ENCODE measurements around the gene SRSF3.

Gene SRSF3

DNA sequence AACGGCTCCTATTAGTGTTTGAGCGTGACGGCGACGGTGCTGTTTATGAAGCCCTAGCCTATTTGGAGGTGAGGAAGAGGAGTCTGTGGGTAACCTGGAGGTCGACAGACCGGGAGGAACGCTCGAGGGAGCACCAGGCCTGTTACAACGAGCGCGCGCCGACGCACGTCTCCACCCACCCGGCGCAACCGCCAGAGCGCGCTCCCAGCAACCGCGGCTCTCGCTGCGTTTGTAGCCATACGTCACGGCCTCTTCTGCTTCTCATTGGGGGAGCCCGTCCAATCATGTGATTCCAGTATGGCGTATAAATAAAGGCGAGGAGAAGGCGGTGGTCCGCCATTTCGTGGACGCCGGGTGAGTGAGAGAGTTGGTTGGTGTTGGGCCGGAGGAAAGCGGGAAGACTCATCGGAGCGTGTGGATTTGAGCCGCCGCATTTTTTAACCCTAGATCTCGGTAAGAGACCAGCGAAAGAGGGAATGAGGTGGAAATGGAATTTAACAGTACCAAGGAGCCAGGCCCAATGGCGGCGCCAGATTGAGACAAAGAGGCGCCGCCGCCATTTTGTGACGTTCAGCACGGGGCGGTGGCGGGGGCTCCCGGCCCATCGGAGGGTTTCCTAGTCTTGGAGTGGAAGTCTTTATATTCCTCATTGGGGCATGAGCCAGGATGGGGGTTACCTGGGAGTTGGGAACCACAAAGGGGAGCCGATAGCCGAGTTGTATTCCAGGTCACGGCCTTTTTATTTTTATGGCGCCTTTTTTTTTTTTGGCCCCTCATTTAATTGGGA, at the start of gene SRSF3:
TSS of gene SRSF3 (plus strand) at position 334 of the 787 bp plus-strand sequence. CDS start 2,401 bp downstream, outside the sequence.
- Histone ChIP-seq H3K4me1 (ENCODE audit: insufficient read depth, low read length) (peaks cover 31% of the 10 kb centered on the region), H3K36me3 (ENCODE audit: insufficient read depth, low read length) (peaks cover 39% of the 10 kb centered on the region), H3K9me3 (ENCODE audit: low read length) (no peaks in the 10 kb centered on the region), H3K27me3 (ENCODE audit: insufficient read depth, low read length) (no peaks in the 10 kb centered on the region), H3K4me3 (ENCODE audit: low read length) (peak within 1 kb of the TSS; percentile 99), H2AFZ (ENCODE audit: low read depth, low read length) (peak within 1 kb of the TSS; percentile 94)

DNA sequence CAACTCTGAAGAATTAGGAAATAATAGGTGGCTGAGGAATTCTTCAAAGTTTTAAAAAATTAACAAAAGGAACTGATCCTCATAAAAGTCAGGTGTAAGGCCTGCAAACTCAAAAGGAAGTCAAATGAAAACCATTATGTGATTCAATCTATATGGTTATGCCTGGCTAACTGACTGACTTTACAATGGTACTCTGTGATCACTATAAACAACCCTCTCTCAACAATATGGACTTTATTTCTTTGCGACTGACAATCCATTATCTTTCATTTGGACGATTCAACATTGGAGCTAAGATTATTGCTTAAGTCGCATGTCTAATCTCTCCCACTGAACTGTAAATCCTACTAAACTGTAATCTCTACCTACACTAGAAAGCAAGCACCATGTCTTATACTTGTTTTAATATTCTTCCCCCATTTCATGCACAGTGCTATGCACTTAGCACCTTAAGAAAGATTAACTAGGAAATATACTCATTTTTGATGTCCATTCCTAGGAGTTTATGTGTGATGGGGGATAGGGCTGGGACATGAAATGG, 48.3 kb upstream of the SRSF3 start:
- H3K4me1 ChIP-seq (ENCODE audit: insufficient read depth, low read length): peaks cover 21% of the 10 kb centered on the region
- peaks cover 2% of the 10 kb centered on the region for H3K36me3 ChIP-seq (ENCODE audit: insufficient read depth, low read length)
- H2AFZ ChIP-seq (ENCODE audit: low read depth, low read length): peak overlapping the region; percentile 77
- no peaks in the 10 kb centered on the region for H3K9me3 ChIP-seq (ENCODE audit: low read length)
- no peaks in the 10 kb centered on the region for H3K27me3 ChIP-seq (ENCODE audit: insufficient read depth, low read length)
- H3K4me3 ChIP-seq (ENCODE audit: low read length): peak overlapping the region; percentile 83

DNA sequence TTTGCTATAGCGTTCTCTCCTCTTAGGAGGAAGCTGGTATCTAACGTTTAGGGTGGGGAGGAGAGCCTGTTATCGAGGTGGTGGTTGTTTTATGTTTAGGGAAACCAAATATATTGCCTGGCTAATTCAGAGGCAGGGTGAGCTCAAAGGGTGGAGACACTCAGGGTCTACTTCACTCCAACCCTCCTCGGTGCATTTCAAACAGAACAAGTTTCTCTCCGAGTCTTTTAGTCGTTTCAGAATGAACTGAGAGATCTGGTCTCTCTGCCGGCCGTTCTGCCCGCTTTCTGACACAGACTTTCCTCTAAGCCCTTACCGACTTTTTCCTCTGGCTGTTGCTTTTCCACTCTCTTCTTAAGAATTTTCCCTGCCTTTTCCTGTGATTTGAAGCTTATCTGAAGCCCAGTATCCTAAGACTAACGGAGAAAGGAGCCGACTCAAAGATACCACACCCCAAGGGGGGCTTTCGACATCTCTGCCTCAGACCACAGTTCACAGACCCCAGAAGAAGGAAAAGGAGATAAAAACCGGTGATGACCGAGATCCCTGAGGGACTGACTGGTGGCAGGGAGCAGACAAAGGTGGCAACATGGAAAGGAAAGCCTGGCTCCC, 47.7 kb upstream of the SRSF3 start:
- H3K4me1 ChIP-seq (ENCODE audit: insufficient read depth, low read length): peaks cover 21% of the 10 kb centered on the region

DNA sequence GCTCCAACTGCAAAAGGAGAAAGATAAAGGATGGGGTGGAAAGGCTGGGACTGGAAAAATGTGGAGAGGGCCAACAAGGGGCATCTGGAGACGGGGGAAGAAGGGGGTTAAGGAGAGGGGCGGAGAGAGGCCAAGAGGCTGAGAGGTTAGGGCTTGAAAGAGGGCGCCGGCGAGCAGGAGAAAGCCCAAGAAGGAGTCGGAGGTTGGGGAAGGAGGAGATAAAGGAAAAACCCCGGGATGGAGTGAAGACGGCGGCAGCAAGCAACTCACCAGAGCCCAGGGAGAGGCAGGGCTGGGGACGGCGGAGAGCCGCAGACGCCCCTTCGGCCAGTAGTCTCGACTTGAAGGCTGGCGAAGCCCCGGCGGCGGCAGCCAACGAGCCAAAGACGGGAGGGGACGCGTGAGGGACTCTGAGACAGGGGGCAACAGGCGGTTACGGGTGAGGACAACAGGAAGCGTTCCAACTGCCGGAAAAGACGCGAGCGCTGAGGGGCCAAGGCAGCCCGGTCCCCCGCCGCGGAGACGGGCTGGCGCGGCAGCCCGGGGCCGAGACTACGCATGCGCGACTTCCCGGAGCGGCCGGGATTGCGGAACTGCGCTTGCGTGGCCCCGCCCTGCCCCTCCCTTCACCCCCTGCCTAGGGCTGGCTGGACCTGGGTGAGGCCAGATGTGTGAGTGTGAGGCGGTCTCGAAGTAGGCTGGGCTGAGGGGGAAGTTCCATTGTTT, 47.1 kb upstream of the SRSF3 start, which contains the start of gene STK38:
TSS of gene STK38 (minus strand) at position 560 of the 726 bp plus-strand sequence. CDS start 7,277 bp downstream, outside the sequence.
- Histone ChIP-seq H3K27me3 (ENCODE audit: insufficient read depth, low read length) (no peaks in the 10 kb centered on the region), H3K9me3 (ENCODE audit: low read length) (no peaks in the 10 kb centered on the region), H3K4me1 (ENCODE audit: insufficient read depth, low read length) (peaks cover 21% of the 10 kb centered on the region), H3K36me3 (ENCODE audit: insufficient read depth, low read length) (peaks cover 2% of the 10 kb centered on the region), H3K4me3 (ENCODE audit: low read length) (peak within 1 kb of the TSS; percentile 83), H2AFZ (ENCODE audit: low read depth, low read length) (peak within 1 kb of the TSS; percentile 77)

More for the DNA sequence above, 47.7 kb upstream of the SRSF3 start:
- H2AFZ ChIP-seq (ENCODE audit: low read depth, low read length): peak overlapping the region; percentile 77
- no peaks in the 10 kb centered on the region for H3K9me3 ChIP-seq (ENCODE audit: low read length)
- peaks cover 2% of the 10 kb centered on the region for H3K36me3 ChIP-seq (ENCODE audit: insufficient read depth, low read length)
- peak overlapping the region; percentile 83 for H3K4me3 ChIP-seq (ENCODE audit: low read length)
- no peaks in the 10 kb centered on the region for H3K27me3 ChIP-seq (ENCODE audit: insufficient read depth, low read length)

DNA sequence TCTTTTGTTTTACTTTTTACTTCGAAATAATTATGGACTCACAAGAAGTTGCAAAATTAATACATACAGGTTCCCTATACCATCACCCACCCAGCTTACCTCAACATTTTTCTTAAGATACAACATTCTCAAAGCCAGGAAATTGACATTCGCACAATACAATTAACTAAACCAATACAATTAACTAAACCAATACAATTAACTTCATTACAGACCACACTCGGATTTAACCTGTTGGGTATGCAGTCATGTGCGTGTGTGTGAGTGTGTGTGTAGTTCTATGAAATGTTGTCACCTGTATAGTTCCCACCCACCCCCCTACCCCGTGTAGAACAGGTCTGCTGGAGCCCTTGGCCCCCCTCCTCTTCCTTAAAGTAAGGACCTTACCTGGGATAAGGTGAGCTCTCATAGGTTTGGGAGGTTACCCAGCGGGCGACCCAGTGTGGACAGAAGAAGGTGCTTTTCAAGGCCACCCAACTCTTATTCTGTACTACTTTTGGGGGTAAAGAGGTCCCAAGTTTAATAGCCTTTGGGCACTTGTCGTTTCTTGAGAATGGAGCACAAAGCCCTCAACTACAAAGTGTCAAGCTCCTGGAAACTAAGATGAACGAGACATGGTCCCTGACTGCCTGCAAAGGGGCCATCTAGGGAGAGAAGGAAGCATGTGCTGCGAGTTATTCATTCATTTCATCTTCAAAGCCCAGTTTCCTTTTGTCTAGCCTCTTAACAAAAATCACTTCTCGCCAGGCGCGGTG, 46.3 kb upstream of the SRSF3 start:
- Histone ChIP-seq H3K4me3 (ENCODE audit: low read length) (peak overlapping the region; percentile 83), H2AFZ (ENCODE audit: low read depth, low read length) (peak overlapping the region; percentile 77)

DNA sequence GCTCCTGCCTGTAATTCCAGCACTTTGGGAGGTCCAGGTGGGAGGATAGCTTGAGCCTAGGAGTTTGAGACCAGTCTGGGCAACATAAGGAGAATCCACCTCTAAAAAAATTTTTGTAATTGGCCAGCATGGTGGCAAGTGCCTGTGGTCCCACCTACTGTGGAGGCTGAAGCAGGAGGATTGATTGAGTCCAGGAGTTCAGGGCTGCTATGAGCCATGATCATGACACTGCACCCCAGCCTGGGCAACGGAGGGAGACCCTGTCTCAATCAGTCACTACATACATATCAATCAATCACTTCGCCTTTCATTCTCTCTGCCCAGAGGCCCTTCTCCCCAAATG, 45.8 kb upstream of the SRSF3 start:
- no peaks in the 10 kb centered on the region for H3K27me3 ChIP-seq (ENCODE audit: insufficient read depth, low read length)

More for the DNA sequence above, 46.3 kb upstream of the SRSF3 start:
- Histone ChIP-seq H3K9me3 (ENCODE audit: low read length) (no peaks in the 10 kb centered on the region), H3K36me3 (ENCODE audit: insufficient read depth, low read length) (no peaks in the 10 kb centered on the region), H3K27me3 (ENCODE audit: insufficient read depth, low read length) (no peaks in the 10 kb centered on the region), H3K4me1 (ENCODE audit: insufficient read depth, low read length) (peaks cover 21% of the 10 kb centered on the region)

DNA sequence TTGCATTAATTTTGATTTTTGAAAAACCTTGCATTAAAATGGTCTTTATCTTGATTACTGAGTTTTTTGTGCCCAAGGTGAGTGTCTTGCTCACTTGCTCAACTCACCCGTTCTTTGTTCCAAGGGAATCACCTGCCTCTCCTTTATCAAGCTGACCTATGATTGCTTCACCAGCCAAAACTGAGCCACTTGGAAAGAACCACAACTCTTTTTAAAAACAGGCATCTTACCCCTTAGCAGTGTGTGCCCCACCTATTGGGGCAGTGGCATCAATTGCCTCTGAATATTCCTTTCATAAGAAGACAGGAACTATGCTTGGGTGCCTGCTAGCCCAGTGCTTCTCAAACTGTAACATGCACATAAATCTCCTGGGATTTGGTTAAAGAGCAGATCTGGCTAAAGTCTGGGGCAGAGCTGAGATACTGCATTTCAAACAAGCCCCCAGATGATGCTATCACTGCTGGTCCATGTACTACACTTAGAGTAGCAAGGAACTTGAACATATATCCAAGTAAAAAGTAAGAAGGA, 43.6 kb upstream of the SRSF3 start:
- H3K9me3 ChIP-seq (ENCODE audit: low read length): no peaks in the 10 kb centered on the region
- no peak overlapping the region for H3K4me3 ChIP-seq (ENCODE audit: low read length)
- H3K4me1 ChIP-seq (ENCODE audit: insufficient read depth, low read length): peaks cover 13% of the 10 kb centered on the region
- H3K27me3 ChIP-seq (ENCODE audit: insufficient read depth, low read length): no peaks in the 10 kb centered on the region
- no peaks in the 10 kb centered on the region for H3K36me3 ChIP-seq (ENCODE audit: insufficient read depth, low read length)
- H2AFZ ChIP-seq (ENCODE audit: low read depth, low read length): no peak overlapping the region

More for the DNA sequence above, 45.8 kb upstream of the SRSF3 start:
- no peaks in the 10 kb centered on the region for H3K36me3 ChIP-seq (ENCODE audit: insufficient read depth, low read length)
- peaks cover 21% of the 10 kb centered on the region for H3K4me1 ChIP-seq (ENCODE audit: insufficient read depth, low read length)
- no peak overlapping the region for H2AFZ ChIP-seq (ENCODE audit: low read depth, low read length)
- no peak overlapping the region for H3K4me3 ChIP-seq (ENCODE audit: low read length)
- no peaks in the 10 kb centered on the region for H3K9me3 ChIP-seq (ENCODE audit: low read length)

DNA sequence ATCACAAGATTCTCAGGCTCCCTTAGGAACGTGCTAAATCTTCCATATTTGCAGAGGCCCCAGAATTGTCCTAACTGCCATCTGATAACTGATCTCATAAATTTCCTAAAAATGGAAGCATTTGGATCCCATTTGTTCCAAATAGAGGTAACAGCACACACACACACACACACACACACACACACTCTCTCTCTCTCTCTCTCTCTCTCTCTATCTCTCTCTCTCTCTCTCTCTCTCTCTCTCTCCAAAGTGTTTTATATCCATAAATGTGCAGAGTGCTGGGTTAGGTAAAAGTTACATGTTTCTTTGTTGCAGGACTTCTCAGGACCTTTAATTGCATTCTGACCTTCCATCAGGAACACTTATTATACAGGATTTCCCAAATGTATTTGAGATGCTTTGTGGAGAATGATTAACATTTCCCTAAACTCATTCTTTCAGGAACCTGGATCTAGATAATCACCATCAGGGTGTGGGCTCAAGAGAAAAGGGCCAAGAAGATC, 38.4 kb upstream of the SRSF3 start:
- H3K27me3 ChIP-seq (ENCODE audit: insufficient read depth, low read length): peaks cover 4% of the 10 kb centered on the region
- no peaks in the 10 kb centered on the region for H3K9me3 ChIP-seq (ENCODE audit: low read length)
- no peaks in the 10 kb centered on the region for H3K36me3 ChIP-seq (ENCODE audit: insufficient read depth, low read length)
- H3K4me3 ChIP-seq (ENCODE audit: low read length): no peak overlapping the region
- no peaks in the 10 kb centered on the region for H3K4me1 ChIP-seq (ENCODE audit: insufficient read depth, low read length)
- H2AFZ ChIP-seq (ENCODE audit: low read depth, low read length): no peak overlapping the region

DNA sequence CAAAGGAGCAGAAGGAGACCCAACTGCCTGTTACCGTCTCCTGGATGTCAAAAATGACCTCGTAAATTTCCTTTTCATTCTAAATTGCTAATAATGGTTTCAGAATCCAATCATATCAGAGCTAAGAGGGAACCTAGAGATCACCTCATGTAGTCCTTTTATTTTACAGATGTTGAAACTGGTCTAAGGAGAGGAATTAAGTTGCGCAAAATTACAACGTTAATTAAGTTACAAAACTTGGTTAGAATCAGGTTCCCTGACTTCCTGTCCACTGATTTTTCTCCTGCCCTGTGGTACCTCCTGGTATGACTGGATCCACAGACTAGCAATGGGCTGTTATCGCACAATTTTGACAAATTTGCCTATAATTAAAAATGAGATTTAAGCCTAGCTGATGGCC, 37.9 kb upstream of the SRSF3 start:
- Histone ChIP-seq H3K4me1 (ENCODE audit: insufficient read depth, low read length) (no peaks in the 10 kb centered on the region), H3K4me3 (ENCODE audit: low read length) (no peak overlapping the region), H3K36me3 (ENCODE audit: insufficient read depth, low read length) (no peaks in the 10 kb centered on the region), H2AFZ (ENCODE audit: low read depth, low read length) (no peak overlapping the region), H3K9me3 (ENCODE audit: low read length) (no peaks in the 10 kb centered on the region), H3K27me3 (ENCODE audit: insufficient read depth, low read length) (peaks cover 4% of the 10 kb centered on the region)

DNA sequence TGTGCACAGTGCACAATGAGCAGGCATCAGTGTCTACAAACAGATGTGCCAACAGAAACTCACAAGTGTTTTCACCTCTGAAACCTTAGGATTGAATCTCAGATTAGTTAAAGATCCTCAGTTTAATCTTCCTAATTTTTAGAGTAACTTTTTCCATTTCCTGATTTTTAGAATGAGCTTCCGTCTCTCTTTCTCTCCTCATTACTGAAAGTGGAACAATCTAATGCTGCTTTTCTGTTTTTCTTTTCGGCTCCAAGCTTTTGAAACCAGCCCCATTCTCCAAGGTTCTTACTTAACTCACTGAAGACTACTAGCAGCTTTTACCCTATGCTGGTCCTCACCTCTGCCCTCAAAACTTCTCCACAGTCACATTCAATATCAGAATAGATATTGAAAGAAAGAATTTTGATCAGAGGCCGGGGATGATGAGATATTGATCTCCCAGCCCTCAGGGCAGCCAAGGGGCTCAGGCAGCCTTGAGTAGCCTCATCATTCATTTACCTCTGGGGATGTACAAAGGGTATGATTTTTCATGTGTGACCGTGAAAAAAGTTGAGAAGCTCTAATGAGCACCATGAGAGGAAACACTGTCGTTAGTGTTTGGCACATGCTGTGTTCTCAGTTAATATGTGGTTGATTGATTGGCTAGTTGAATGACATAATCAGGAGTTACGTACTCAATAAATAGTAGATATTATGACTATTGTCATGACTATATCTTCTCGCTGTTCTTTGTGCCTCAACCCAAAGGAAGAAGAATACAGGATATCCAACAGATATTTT, 35.0 kb upstream of the SRSF3 start:
- no peak overlapping the region for H3K4me3 ChIP-seq (ENCODE audit: low read length)
- no peaks in the 10 kb centered on the region for H3K36me3 ChIP-seq (ENCODE audit: insufficient read depth, low read length)
- no peaks in the 10 kb centered on the region for H3K9me3 ChIP-seq (ENCODE audit: low read length)
- H3K27me3 ChIP-seq (ENCODE audit: insufficient read depth, low read length): peaks cover 4% of the 10 kb centered on the region
- H3K4me1 ChIP-seq (ENCODE audit: insufficient read depth, low read length): no peaks in the 10 kb centered on the region
- no peak overlapping the region for H2AFZ ChIP-seq (ENCODE audit: low read depth, low read length)

DNA sequence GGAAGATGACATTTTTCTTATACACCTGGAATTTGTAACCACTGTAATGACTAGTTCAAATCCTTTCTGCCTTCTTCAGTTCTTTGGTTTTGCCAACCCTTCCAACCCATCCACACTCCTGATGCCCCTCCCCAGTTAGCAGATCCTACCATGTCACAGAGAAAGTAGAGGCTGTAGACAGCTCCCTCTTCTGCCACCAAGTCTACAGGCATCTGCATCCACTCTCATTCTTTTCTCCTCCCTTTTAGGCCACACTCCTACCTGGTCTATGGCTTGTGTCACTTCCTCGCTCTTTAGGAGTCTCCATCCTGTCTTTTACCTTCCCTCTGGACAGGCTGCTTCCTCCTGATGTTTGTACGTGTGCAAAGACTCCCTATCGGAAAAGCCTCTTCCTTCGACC, 33.3 kb upstream of the SRSF3 start:
- Histone ChIP-seq H3K36me3 (ENCODE audit: insufficient read depth, low read length) (no peaks in the 10 kb centered on the region), H3K4me1 (ENCODE audit: insufficient read depth, low read length) (no peaks in the 10 kb centered on the region), H3K27me3 (ENCODE audit: insufficient read depth, low read length) (peaks cover 4% of the 10 kb centered on the region), H3K9me3 (ENCODE audit: low read length) (no peaks in the 10 kb centered on the region), H2AFZ (ENCODE audit: low read depth, low read length) (no peak overlapping the region), H3K4me3 (ENCODE audit: low read length) (no peak overlapping the region)

Measured in neuron (in vitro differentiated cells).